HK-2 (cell line): ENCODE measurements around the gene ZRANB3.

Experiments
- DNase-seq: peaks from one replicate; pipeline ENCODE4 v3.0.0-alpha.2; 2018; ENCODE audit not compliant: unreplicated experiment

Gene ZRANB3

GRCh38 chr2:135252805-135253458, 278.1 kb downstream of the ZRANB3 start:
- no peak for DNase-seq

- no peak for DNase-seq
Observed at GRCh38 chr2:135248611-135249010, 282.4 kb downstream of the ZRANB3 start.

DNA sequence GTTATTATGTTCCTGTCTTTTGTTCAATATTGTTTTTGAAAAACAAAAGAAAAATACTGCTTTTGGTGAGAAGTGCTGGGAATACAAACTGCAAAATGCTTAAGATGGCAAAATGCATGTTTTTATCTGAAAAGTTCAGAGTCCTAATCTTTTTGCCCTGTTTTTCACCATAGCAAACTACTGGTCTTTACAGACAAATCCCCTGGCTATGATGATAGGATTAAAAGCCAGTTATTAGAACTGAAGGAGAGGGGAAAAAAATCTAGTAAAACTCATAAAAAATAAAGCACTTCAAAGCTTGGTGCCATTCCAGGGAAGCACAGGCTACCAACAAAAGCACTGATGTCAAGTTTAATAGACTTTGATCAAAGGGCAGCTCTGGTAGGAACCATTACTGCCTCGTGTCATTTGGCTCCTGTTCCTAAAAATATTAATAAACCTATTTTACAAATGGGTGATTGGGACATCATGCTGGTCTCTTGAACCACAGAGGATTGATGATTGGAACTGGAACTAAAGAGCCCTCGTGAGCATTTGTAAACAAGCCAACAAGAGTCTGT, 284.2 kb downstream of the ZRANB3 start:
- DNase-seq: no peak

DNA sequence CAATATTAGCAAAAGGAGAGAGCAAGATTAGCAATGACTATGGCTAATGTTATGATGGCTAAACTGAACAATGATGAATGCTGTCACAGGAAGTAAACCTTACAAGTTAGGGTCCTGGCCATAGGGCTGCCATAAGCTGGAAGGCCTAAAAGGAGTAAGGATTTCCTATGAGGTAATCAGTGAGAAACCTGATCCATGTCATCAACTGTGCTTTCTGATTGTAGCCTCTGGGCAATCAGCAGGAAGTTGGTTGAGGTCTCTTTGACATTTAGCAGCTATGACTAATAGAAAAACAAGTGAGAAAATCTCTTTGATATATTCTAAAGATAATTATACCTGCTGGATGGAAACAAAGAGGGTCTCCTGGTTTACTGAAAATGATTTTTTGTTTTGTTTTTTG, 285.9 kb downstream of the ZRANB3 start:
- peak; percentile 11 for DNase-seq

DNA sequence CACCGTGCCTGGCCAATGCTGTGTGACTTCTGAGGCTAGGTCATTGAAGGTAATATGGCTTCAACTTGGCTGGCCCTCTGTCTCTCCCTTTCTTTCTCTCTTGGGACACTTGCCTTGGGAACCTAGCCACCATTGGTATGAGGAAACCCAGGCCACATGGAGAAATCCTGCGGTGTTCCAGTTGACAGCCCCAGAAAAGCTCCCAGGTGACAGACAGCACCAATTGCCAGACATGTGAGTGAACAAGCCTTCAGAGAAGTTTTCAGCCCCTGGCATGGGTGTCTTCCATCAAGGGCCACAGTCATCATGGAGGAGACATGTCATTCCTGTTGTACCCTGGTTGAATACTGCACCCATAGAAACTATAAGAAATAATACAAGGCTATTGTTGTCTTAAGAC, 292.4 kb downstream of the ZRANB3 start:
- DNase-seq: no peak

GRCh38 chr2:135230150-135230549, 300.9 kb downstream of the ZRANB3 start:
- DNase-seq: no peak

GRCh38 chr2:135227386-135227785, 303.6 kb downstream of the ZRANB3 start:
- no peak for DNase-seq

GRCh38 chr2:135226961-135227360, 304.1 kb downstream of the ZRANB3 start:
- no peak for DNase-seq

- DNase-seq: no peak
Observed at GRCh38 chr2:135225781-135226180, 305.2 kb downstream of the ZRANB3 start.

GRCh38 chr2:135219226-135219625, 311.8 kb downstream of the ZRANB3 start:
- no peak for DNase-seq

DNA sequence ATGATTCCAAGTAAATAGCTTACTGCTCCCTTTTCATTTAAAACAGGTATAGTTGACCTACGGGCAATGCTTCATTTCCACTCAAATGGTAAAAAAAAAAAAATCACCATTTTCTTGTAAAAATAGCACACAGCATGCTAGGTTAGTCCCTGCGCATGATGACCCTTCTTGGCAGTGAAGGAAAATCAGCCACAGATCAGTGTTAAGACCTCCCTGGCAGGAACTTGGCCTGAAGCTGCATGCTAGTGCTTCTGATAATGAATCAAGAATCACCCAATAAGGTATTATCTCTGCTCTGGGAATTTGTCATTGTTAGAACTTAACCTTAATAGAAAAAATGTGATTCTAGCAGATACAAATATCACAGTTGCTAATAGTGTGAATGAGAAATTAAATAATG, 312.6 kb downstream of the ZRANB3 start:
- DNase-seq: no peak

- no peak for DNase-seq
Observed at GRCh38 chr2:135212757-135213156, 318.3 kb downstream of the ZRANB3 start.

GRCh38 chr2:135208016-135208415, 323.0 kb downstream of the ZRANB3 start:
- DNase-seq: no peak

DNA sequence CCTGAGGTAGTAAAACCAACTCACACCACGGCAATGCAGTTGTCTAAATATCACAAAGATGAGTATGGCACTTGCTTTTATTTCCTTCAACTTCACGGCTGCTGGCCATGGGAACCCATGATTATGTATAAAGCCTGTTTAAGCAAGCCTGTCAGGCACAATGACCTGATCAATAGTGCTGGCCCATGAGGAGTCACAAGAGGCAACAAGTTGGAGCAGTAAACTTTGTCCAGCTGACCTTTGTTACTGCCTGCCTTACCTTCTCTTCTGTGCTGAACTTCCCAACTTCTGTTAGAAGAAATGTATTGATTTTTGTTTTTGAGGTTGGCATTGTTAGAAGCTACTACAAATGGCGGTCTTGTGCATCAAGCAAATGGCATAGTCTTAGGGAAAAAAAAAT, 327.1 kb downstream of the ZRANB3 start:
- DNase-seq: no peak

DNA sequence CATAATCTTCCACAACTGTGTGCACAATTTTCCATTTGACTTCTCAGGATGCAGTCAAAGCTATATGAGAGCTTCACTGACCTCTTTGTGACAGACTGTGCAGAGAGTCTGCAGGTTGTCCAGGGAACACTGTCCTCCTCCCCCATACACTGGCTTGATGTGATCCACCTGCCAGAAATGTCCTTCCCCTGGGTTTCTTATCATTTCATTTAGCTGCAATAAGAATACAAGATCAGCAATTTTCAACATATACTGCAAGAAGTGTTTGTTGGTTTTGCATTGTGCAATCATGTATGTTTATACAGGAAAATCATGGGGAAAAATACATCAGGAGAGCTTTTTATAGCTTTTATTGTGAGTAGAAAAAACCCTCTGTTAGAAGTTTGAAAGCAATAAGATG, 328.3 kb downstream of the ZRANB3 start:
- DNase-seq: no peak

- DNase-seq: no peak
Observed at GRCh38 chr2:135198481-135198880, 332.5 kb downstream of the ZRANB3 start.

GRCh38 chr2:135190799-135191198, 340.2 kb downstream of the ZRANB3 start:
- no peak for DNase-seq

DNA sequence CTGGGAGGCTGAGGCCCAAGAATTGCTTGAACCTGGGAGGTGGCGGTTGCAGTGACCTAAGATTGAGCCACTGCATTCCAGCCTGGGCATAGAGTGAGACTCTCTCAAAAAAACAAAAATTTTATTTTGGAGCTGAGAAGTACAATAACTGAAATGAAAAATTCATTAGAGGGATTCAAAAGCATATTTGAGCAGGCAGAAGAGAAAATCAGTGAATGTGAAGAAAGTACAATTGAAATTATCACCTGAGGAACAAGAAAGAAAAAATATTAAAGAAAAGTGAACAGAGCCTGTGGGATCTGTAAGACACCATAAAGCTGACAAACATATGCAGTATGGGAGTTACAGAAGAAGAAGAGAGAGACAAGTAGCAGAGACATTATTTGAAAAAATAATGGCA, 341.9 kb downstream of the ZRANB3 start:
- DNase-seq: no peak

DNA sequence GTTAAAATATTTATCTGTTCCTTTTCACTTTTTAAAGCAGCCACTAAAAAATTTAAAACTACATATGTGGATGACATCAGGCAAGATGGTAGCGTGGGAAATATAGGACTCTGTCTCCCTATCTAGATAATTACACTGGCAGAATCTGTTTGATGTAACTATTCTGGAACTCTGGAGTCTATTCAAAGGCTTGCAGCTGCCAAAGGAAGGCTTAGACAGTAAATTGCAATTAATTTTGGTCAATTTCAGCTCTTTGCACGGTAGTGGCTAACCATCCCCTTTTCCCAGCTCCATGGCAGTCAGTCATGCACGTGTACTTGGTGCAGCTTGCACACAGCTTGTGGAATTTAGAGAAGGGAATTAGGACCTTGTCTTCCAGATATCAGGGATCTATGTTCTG, 343.7 kb downstream of the ZRANB3 start:
- no peak for DNase-seq

DNA sequence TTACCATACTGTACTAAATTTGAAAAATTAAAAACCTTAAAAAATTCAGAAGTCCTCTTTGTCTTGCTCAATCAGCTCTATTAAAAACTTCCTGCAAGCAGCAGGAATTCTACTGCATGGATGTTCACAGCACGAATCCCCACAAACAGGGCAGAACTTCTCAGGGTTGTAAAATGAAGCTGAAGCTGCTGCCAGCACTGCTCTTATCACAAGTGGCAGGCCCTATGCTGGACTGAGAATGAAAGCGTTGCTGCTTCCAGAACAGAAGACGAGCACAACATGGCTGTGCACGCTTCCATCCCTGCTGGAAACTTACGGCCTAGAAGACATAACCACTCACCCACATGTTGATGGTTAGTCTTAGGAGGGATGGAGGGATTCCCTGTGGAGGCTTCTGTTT, 345.0 kb downstream of the ZRANB3 start:
- no peak for DNase-seq

DNA sequence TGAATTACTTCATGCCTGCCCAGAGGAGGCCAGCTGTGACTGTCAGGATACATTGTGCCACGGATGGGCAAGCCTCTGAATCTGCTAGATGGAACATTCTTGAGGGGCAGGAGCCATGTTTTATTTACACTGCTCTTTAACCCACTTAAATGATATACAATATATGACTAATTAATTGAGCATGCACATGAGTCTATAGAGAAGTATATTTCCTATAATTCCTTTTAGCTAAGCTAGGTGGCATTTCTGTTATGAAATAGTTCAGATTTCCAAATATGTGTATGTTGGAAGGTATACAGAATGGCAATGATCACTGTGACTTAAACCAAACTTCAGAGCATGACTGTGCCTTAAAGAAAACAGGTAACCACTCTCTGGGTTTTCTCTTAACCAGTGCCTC, 347.2 kb downstream of the ZRANB3 start:
- DNase-seq: no peak

GRCh38 chr2:135182601-135183000, 348.4 kb downstream of the ZRANB3 start:
- no peak for DNase-seq

- DNase-seq: no peak
Observed at GRCh38 chr2:135182190-135182589, 348.8 kb downstream of the ZRANB3 start.

- DNase-seq: no peak
Observed at GRCh38 chr2:135179689-135180088, 351.3 kb downstream of the ZRANB3 start.
